Stimulated activated CD8-positive, alpha-beta memory T cell treated with anti-CD3 and anti-CD28 coated beads, Interleukin-12 subunit alpha, Interleukin-12 subunit beta, amount 100 ng/mL, for 1 hour (primary cell): ENCODE results near the gene TMPRSS13.
"Not testable (repeated sequence)": the region's sequence is repeated elsewhere in the genome, so short reads cannot be mapped to it uniquely, and the experiment has no call there.

ENCODE experiments used
- DNase-seq: peaks from one replicate; pipeline ENCODE4 v3.0.0-alpha.2; 2020; ENCODE audit warnings: low read depth

Gene TMPRSS13

GRCh38 chr11:117872975-117873827, 56.0 kb downstream of the TMPRSS13 start:
- DNase-seq: no peak

- no peak for DNase-seq
These were observed 56.7 kb downstream of the TMPRSS13 start for GRCh38 chr11:117872420-117872961.

DNA sequence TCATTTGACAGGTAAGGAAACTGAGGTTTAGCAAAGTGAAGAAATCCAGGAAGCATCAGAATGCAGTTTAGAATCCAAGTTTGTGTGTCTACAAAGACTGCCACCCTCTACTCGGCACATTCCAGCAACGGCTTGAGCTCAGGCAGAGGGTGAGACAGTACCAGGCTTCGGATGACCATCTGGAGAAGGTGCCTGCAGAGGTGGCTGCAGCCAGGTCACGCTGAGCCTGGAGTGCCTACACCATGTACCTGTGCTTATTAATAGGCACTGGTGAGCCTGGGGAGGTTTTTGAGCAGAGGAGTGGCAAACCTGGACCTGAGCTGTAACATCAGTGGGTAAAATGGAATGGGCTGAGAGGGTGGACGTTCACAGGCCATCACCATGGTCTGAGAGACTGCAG, 57.4 kb downstream of the TMPRSS13 start:
- no peak for DNase-seq

DNA sequence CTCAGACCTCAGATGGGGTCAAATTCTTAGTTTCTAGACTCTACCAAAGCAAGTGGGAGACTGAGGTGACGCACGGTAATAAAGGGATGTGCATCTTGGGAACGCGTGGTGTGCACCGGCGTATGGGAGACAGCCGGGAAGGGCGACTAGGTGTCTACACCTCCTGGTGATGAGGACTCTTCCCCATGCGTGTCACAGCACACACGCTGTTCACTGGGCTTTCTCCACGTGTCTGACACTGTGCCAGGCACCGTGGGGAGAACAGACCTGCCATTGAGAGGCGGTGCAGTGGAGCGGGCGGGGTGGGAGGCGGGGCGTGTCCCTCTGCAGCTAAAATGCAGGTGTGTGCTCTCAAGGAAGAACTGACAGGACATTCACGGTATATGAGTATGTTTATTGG, 58.0 kb downstream of the TMPRSS13 start:
- no peak for DNase-seq

- DNase-seq: no peak
These were observed 58.9 kb downstream of the TMPRSS13 start for GRCh38 chr11:117870103-117870952.

- no peak for DNase-seq
These were observed 59.6 kb downstream of the TMPRSS13 start for GRCh38 chr11:117869604-117870003.

GRCh38 chr11:117868815-117869561, 60.2 kb downstream of the TMPRSS13 start:
- DNase-seq: no peak

DNA sequence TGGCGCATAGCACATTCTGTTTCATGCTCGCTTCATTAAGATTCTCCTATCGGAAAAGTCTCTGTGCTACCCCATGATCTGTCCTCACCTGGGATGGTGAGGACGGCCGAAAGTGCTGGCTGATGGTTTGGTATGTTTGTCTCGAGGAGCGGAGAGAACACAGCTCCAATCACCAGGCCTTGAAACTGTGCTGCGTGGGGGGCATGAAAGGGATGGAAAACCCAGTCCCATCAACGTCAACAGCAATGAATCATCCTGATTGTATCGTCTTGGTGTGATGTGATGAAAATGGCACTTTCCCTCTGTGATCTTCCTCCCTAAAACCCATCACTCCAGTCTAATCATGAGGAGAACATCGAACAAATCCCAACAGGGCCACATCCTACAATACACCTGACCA, 61.1 kb downstream of the TMPRSS13 start:
- no peak for DNase-seq

- no peak for DNase-seq
These were observed 62.7 kb downstream of the TMPRSS13 start for GRCh38 chr11:117866526-117866925.

DNA sequence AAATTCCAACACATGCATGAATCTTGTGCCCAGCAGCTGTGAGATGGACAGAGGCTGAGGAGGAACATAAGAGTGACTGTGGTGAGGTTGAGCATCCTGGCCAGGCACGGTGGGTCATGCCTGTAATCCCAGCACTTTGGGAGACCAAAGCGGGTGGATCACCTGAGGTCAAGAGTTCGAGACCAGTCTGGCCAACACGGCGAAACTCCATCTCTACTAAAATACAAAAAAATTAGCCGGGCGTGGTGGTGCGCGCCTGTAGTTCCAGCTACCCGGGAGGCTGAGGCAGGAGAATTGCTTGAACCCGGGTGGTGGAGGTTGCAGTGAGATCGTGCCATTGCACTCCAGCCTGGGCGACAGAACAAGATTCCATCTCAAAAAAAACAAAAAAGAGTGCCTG, 63.7 kb downstream of the TMPRSS13 start:
- DNase-seq: not testable (repeated sequence)

GRCh38 chr11:117863383-117863782, 65.8 kb downstream of the TMPRSS13 start:
- no peak for DNase-seq

GRCh38 chr11:117862753-117863152, 66.4 kb downstream of the TMPRSS13 start:
- no peak for DNase-seq

DNA sequence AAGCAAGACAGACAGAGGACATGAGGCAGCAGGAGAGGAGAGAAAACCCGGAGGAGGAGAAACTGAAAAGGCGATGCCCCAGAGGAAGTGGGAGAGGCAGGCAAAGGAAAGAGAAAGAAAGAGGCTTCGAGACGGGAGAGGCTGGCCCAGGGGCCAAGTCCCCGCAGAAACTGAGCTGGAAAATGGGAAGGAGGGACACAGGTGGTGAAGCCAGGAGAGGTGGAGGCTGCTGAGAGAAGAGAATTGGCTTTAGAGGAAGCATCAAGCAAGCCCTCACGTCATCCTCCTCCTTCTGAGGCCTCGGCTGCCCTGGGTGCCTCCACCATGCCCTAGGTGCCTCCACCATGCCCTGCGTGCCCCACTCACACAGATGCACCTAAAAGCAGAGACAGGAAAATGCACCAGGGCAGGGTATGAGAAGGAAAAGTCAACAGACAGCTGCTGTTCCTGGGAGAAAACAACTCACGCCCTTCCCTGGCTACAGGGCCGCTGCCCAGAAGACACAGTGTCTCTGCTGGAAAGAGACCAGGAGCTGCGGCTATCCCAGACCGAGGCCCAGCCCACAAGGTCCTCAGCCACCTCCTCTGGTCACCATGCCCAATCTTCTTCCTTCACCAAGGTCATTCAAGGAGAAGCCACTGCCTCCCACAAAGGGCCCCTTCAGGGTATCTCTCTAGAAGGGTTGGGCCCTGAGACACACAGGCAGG, 67.0 kb downstream of the TMPRSS13 start:
- DNase-seq: no peak

GRCh38 chr11:117861151-117862018, 67.8 kb downstream of the TMPRSS13 start:
- DNase-seq: no peak

DNA sequence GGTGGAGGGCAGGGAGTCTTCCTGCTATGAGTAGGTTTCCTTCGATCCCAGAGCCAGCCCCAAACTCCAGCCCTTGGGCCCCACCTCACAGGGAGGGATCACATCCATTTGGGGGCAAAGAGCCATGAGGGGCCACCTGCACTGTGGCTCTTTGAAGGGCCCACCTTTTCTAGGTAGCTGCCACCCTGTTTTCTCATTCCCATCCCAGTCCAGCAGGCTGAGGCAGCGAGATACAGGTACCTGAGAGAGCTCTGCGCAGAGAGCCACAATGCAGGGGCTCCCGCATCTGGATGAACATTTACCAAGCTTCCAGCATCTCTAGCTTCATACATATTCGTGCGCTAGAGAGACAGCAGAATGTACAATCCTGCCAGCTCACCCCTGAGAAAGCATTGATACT, 69.1 kb downstream of the TMPRSS13 start:
- no peak for DNase-seq

DNA sequence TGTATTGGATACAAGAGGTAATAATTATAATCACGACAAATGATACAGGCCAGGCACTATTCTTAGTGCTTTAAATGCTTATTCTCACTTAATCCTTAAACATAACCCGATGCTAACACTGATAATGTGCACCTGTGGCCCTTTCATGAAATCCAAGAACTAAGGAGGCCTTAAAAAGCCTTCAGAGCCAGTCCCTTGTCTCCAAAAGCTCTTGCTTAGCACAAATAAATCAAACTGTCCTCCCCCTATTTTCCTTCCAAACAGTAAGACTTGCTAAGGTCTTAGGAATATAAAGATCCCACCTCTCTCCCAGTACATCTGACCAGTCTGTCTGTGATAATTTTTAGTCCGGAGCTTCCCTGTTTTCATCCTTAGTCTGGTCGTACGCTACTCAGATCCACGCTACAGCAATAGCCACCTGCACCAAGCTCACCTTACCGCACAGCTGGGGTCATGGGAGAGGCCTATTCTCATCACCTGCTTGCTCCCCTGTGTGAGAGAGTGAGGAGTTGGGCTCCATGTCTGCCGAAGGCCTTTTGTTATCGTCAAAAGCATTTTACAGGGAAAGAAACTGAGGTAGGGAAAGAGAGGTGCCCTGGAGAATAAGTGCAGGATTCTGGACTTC, 69.6 kb downstream of the TMPRSS13 start:
- no peak for DNase-seq

GRCh38 chr11:117859061-117859460, 70.1 kb downstream of the TMPRSS13 start:
- DNase-seq: no peak

DNA sequence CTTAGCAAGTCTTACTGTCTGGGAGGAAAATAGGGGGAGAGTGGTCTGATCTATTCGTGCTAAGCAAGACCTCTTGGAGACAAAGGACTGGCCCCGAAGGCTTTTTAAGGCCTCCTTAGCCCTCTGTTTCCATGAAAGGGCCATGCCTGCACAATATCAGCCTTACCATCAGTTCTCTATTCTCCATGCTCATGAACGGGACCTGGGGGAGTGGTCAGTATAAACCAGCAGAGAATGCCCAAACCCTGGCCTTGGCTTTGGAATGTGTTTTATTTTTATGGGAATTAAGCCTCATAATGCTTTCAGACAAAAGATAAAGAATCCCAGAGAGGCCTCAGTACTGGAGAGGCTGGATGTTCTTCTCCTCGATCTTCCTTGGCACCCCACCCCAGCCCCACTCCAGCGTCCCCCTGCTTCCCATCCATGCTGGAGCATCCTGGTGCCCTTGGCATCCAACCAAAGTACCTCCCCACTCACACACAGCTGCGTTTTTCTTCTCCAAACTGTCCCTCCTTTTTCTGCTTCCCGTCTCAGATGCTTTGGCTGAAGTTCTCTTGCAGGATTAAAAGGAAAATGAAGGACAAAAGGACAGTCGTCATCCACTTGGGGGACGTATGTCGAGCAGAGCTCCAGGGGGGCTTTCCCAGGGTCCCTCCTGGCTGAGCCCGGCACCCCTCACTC, 71.3 kb downstream of the TMPRSS13 start:
- DNase-seq: no peak

DNA sequence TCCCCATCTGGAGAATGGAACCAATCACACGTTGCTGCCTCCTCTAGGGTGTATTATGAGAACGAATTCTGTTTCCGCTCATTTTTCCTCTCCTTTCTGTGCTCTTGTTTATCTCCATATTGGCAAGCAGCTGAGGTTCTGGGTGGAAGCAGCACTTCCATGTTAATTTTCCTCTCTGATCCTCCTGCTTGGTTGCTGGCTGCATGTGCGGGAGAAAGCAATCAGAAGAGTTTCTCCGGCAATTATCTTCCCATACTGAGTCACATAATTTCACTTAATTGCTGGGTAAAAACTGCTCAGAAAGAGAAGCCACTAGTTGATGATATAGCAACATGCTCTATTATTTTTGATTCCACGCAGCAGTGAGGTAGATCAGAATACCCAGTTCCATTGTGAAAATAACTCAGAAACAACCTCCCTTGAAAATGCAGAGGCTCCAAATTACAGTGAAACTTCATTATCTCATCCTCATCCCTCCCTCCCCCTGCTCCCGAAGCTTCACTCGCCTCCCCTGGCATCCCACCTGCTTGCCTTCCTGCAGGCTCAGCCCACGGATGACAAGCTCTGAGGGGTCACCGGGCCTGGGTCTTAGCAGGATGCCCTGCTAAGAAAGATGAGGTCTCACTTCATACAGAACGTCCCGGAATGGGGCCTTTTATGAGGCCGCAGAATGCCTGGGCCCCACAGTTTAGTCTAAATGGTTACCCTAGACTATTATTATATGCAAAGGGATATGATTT, 73.1 kb downstream of the TMPRSS13 start:
- no peak for DNase-seq
